HCT116 (cell line): ENCODE data around the gene CCDC92. TPM values are rescaled to one million over a fixed set of nuclear protein-coding genes. Genes with fewer than 3 reads are reported as not detected.

Source experiments
- ATAC-seq: fragments of 200-7000 bp; cut with Tn5 transposase; 2 replicates; pipeline ENCODE4 v1.9.1; 2020; ENCODE audit warnings: mild to moderate bottlenecking, moderate library complexity
- BruUV-seq: library from RNA; stranded (reverse); fragments of 400-500 nt; replicated peaks from 2 replicates; lab custom pipeline; 2021; lab: Mats Ljungman, UMichigan
- CTCF ChIA-PET: fragments of 300-600 bp; sonication (Branson Sonifier 250); formaldehyde crosslinking; loops from one replicate; lab custom pipeline; 2021; ENCODE audit warnings: antibody characterized with exemption; lab: Charles Lee
- POLR2A ChIA-PET: fragments of 300-600, 350-600 bp; sonication (Branson Sonifier 250); formaldehyde crosslinking; loops from one replicate; lab custom pipeline; 2021; ENCODE audit warnings: antibody characterized with exemption; lab: Charles Lee
- RAD21 ChIA-PET, 2 experiments: fragments of 300-600 bp; sonication (Branson Sonifier 250); formaldehyde crosslinking; loops; one replicate each; lab custom pipeline; 2023; ENCODE audit warnings: low total read pairs in 2 of 2; ENCODE audit not compliant: uncharacterized antibody in 2 of 2, unreplicated experiment in 2 of 2, low non-redundant PET in 1 of 2; lab: Charles Lee
- DNase-seq: peaks from one replicate; pipeline ENCODE4 v3.0.0-alpha.2; 2010; ENCODE audit warnings: low read depth, low spot score
- H2AFZ ChIP-seq: fragments of 200-600 bp; shearing (Covaris generic), sonication (generic); 2 replicates; pipeline ENCODE4 v1.6.1; 2017; ENCODE audit warnings: low read depth, mixed run types, mixed read lengths, antibody characterized with exemption, low read length; ENCODE audit not compliant: poor library complexity, severe bottlenecking
- H3K27ac ChIP-seq: 2 replicates; pipeline ENCODE4 v1.5.1; 2012; ENCODE audit warnings: low read depth, low read length
- H3K27me3 ChIP-seq: fragments of 200-600 bp; sonication (generic); 2 replicates; pipeline ENCODE4 v1.6.1; 2016; ENCODE audit warnings: mixed run types, low read length, mixed read lengths; ENCODE audit not compliant: insufficient read depth
- H3K36me3 ChIP-seq, 2 experiments: fragments of 200-500 bp in 1 of 2; fragments of 200-600 bp in 1 of 2; sonication (Bioruptor generic) in 1 of 2; sonication (generic) in 1 of 2; 2 replicates each; pipeline versions ENCODE4 v1.5.1 to v1.6.1; 2014 to 2016; ENCODE audit warnings: low read length in 2 of 2, inconsistent platforms in 1 of 2, mixed read lengths in 1 of 2, mixed run types in 1 of 2; ENCODE audit not compliant: insufficient read depth in 2 of 2, control insufficient read depth in 1 of 2
- H3K4me1 ChIP-seq, 2 experiments: fragments of 200-600 bp in 1 of 2; sonication (generic) in 1 of 2; 2 replicates each; pipeline versions ENCODE4 v1.5.1 to v1.6.1; 2012 to 2017; ENCODE audit warnings: low read length in 2 of 2, inconsistent platforms in 1 of 2, mild to moderate bottlenecking in 1 of 2, mixed read lengths in 1 of 2, mixed run types in 1 of 2, moderate library complexity in 1 of 2; ENCODE audit not compliant: insufficient read depth in 2 of 2, control insufficient read depth in 1 of 2
- H3K4me2 ChIP-seq: fragments of 200-600 bp; sonication (generic); 2 replicates; pipeline ENCODE4 v1.6.1; 2017; ENCODE audit warnings: mixed run types, low read length, mixed read lengths
- H3K4me3 ChIP-seq, 2 experiments: fragments of 200-600 bp in 1 of 2; sonication (generic) in 1 of 2; replicated peaks in 1 of 2; 2 replicates each; pipeline ENCODE4 v1.5.1; 2011 to 2016; ENCODE audit warnings: low read length in 2 of 2, control low read depth in 1 of 2, low read depth in 1 of 2, mild to moderate bottlenecking in 1 of 2, mixed read lengths in 1 of 2, mixed run types in 1 of 2
- H3K79me2 ChIP-seq: fragments of 200-600 bp; sonication (generic); 2 replicates; pipeline ENCODE4 v1.6.1; 2017; ENCODE audit warnings: mild to moderate bottlenecking, mixed run types, low read length, moderate library complexity, mixed read lengths; ENCODE audit not compliant: insufficient read depth
- H3K9ac ChIP-seq: fragments of 200-600 bp; sonication (generic); 2 replicates; pipeline ENCODE4 v1.6.1; 2016; ENCODE audit warnings: low read length, mixed read lengths
- H3K9me2 ChIP-seq: fragments of 200-600 bp; sonication (generic), shearing (Covaris generic); 2 replicates; pipeline ENCODE4 v1.6.1; 2017; ENCODE audit warnings: mixed run types, mild to moderate bottlenecking, moderate library complexity; ENCODE audit not compliant: insufficient read depth
- H3K9me3 ChIP-seq, 2 experiments: fragments of 200-500 bp in 1 of 2; fragments of 200-600 bp in 1 of 2; sonication (Bioruptor generic) in 1 of 2; sonication (generic) in 1 of 2; 2 replicates each; pipeline ENCODE4 v1.6.1; 2014 to 2017; ENCODE audit warnings: low read length in 2 of 2, mixed read lengths in 2 of 2, inconsistent platforms in 1 of 2, low read depth in 1 of 2, mild to moderate bottlenecking in 1 of 2, mixed run types in 1 of 2, moderate library complexity in 1 of 2; ENCODE audit not compliant: control insufficient read depth in 1 of 2, insufficient read depth in 1 of 2
- H4K20me1 ChIP-seq: fragments of 200-600 bp; sonication (generic), shearing (Covaris generic); 2 replicates; pipeline ENCODE4 v1.6.1; 2017; ENCODE audit warnings: mixed run types, mild to moderate bottlenecking, moderate library complexity; ENCODE audit not compliant: insufficient read depth
- ATF3 ChIP-seq: IDR thresholded peaks from 2 replicates; pipeline ENCODE4 v1.6.1; 2012
- CBX3 ChIP-seq: IDR thresholded peaks from 2 replicates; pipeline ENCODE4 v1.6.1; 2012; ENCODE audit warnings: low read depth
- CTCF ChIP-seq, 3 experiments: fragments of 200-600 bp in 1 of 3; sonication (generic) in 1 of 3; IDR thresholded peaks in 2 of 3; conservative IDR thresholded peaks in 1 of 3; 2 replicates each; pipeline ENCODE4 v1.5.1; 2012 to 2017; ENCODE audit warnings: low read depth in 2 of 3, low read length in 2 of 3, antibody characterized with exemption in 1 of 3, borderline replicate concordance in 1 of 3, control low read depth in 1 of 3, mild to moderate bottlenecking in 1 of 3, mixed read lengths in 1 of 3, mixed run types in 1 of 3, moderate library complexity in 1 of 3; ENCODE audit not compliant: insufficient read depth in 1 of 3
- EGR1 ChIP-seq: IDR thresholded peaks from 2 replicates; pipeline ENCODE4 v1.6.1; 2012; ENCODE audit warnings: low read depth
- EZH2 ChIP-seq: fragments of 200-600 bp; sonication (generic); IDR thresholded peaks from 2 replicates; pipeline ENCODE4 v1.6.1; 2017; ENCODE audit warnings: antibody characterized with exemption, mixed run types
- FOSL1 ChIP-seq: IDR thresholded peaks from 2 replicates; pipeline ENCODE4 v1.6.1; 2012; ENCODE audit warnings: low read depth
- JUND ChIP-seq: IDR thresholded peaks from 2 replicates; pipeline ENCODE4 v1.6.1; 2012
- SIN3A ChIP-seq: IDR thresholded peaks from 2 replicates; pipeline ENCODE4 v1.6.1; 2012; ENCODE audit warnings: low read depth
- SP1 ChIP-seq: IDR thresholded peaks from 2 replicates; pipeline ENCODE4 v1.6.1; 2012; ENCODE audit warnings: low read depth
- ZBTB33 ChIP-seq: IDR thresholded peaks from 2 replicates; pipeline ENCODE4 v1.6.1; 2011; ENCODE audit warnings: mild to moderate bottlenecking, low read length, moderate library complexity; ENCODE audit not compliant: insufficient replicate concordance; ENCODE audit errors: extremely low read depth
- ZNF274 ChIP-seq: fragments of 200-500 bp; sonication (Bioruptor generic); IDR thresholded peaks from 2 replicates; pipeline ENCODE4 v1.6.1; 2014; ENCODE audit warnings: mild to moderate bottlenecking, low read depth, low read length, inconsistent platforms
- intact Hi-C: fragments of 100-400 bp; cut with micrococcal nuclease; formaldehyde crosslinking; loops from 2 replicates; pipeline ENCODE4 v1.10.0; 2022
- total RNA-seq: library from RNA; stranded (reverse); gene quantifications from one replicate; pipeline ENCODE4 v1.2.1, GENCODE V29; 2021; ENCODE audit not compliant: unreplicated experiment
- TF ChIP-seq, protein P1 (sequence below): IDR thresholded peaks from 2 replicates; pipeline ENCODE4 v1.6.1; 2012; ENCODE audit warnings: low read depth

CCDC92 gene
- total RNA-seq, 1 experiment from 2014 or later: 9.7 TPM

GRCh38 chr12:123979566-123979965 lies 6.9 kb upstream of the CCDC92 start (continued):
- TF ChIP-seq, protein P1, sequence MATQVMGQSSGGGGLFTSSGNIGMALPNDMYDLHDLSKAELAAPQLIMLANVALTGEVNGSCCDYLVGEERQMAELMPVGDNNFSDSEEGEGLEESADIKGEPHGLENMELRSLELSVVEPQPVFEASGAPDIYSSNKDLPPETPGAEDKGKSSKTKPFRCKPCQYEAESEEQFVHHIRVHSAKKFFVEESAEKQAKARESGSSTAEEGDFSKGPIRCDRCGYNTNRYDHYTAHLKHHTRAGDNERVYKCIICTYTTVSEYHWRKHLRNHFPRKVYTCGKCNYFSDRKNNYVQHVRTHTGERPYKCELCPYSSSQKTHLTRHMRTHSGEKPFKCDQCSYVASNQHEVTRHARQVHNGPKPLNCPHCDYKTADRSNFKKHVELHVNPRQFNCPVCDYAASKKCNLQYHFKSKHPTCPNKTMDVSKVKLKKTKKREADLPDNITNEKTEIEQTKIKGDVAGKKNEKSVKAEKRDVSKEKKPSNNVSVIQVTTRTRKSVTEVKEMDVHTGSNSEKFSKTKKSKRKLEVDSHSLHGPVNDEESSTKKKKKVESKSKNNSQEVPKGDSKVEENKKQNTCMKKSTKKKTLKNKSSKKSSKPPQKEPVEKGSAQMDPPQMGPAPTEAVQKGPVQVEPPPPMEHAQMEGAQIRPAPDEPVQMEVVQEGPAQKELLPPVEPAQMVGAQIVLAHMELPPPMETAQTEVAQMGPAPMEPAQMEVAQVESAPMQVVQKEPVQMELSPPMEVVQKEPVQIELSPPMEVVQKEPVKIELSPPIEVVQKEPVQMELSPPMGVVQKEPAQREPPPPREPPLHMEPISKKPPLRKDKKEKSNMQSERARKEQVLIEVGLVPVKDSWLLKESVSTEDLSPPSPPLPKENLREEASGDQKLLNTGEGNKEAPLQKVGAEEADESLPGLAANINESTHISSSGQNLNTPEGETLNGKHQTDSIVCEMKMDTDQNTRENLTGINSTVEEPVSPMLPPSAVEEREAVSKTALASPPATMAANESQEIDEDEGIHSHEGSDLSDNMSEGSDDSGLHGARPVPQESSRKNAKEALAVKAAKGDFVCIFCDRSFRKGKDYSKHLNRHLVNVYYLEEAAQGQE: no peak
- no peak for TF ChIP-seq SIN3A

- CTCF ChIA-PET: interaction anchor here (0.6 kb wide), 1 partner anchor 60 kb away, joined by 3 read pairs; no protein-coding TSS in a partner anchor
- no peaks in the 10 kb centered on the region for H3K9me2 ChIP-seq
- H3K4me3 ChIP-seq: no peak overlapping the region
- H3K9ac ChIP-seq: no peak overlapping the region
- no TSS peak for BruUV-seq
- H2AFZ ChIP-seq: no peak overlapping the region
- no peak for DNase-seq
- ATAC-seq: no peak
- H3K27ac ChIP-seq: no peak overlapping the region
- RAD21 ChIA-PET: no interaction called here
- H3K9me3 ChIP-seq: no peaks in the 10 kb centered on the region
- intact Hi-C loops: no loop called here
- POLR2A ChIA-PET: no interaction called here
- no peaks in the 10 kb centered on the region for H3K27me3 ChIP-seq
- no peak overlapping the region for H3K4me2 ChIP-seq
- H3K36me3 ChIP-seq: peaks cover 10 to 17% of the 10 kb centered on the region in 2 experiments; a peak in 2 of 4 replicates
- peaks cover 62% of the 10 kb centered on the region for H3K79me2 ChIP-seq
- peaks cover 8 to 14% of the 10 kb centered on the region in 2 experiments; a peak in 3 of 4 replicates for H3K4me1 ChIP-seq
- H4K20me1 ChIP-seq: peaks cover 3% of the 10 kb centered on the region; the same call in 1 of the 2 replicates
- no peak for TF ChIP-seq SP1
- TF ChIP-seq, protein P1: no peak
- no peak for TF ChIP-seq CBX3
- no peak for TF ChIP-seq ATF3
- no peak for TF ChIP-seq ZNF274
- no peak for TF ChIP-seq ZBTB33
- no peak for TF ChIP-seq JUND
- no peak for TF ChIP-seq SIN3A
- TF ChIP-seq EGR1: no peak
- TF ChIP-seq CTCF (IDR thresholded peaks at IDR 0.05 in 2 of 3, conservative IDR thresholded peaks at IDR 0.05 in 1 of 3; ENCODE audit: borderline replicate concordance in 1 of 3, insufficient read depth in 1 of 3, low read depth in 2 of 3, low read length in 2 of 3): no peak
- TF ChIP-seq EZH2: no peak
- no peak for TF ChIP-seq FOSL1
These were observed 3.7 kb upstream of the CCDC92 start for GRCh38 chr12:123976227-123976826.
